G401 (cell line): ENCODE measurements around the gene GPATCH11. TPM values are rescaled to one million over a fixed set of nuclear protein-coding genes. Genes with fewer than 3 reads are reported as not detected.

ENCODE experiments used
- DNase-seq: peaks from one replicate; pipeline ENCODE4 v3.0.0-alpha.2; 2015; ENCODE audit warnings: low spot score
- in situ Hi-C: cut with HindIII; loops from 2 replicates; pipeline ENCODE4 v1.10.0; 2016; ENCODE audit warnings: low sequenced_read_pairs, mixed read lengths
- total RNA-seq: library from RNA; depleted of rRNA; stranded (reverse); fragments of >200 nt; shearing (Covaris generic); gene quantifications from 2 replicates; pipeline ENCODE4 v1.2.3, GENCODE V29; 2014; rRNA removed

GPATCH11 gene
- total RNA-seq, 1 experiment from 2014 or later: 3.8 TPM

DNA sequence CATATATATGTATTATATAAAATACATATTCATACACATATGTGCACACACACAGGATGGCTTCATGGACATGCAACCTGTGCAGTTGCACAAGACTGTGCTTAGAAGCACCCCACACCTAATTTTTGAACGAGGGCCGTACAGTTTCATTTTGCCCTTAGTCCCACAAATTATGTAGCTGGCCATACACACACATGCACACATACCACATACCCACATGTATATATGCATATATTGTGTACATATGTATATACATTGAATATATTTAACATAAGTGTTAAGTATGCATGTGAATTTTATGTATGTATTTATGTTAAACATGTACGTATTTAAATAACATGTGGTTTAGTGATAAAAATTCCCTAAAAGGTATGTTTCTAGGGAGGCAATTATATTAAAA is 18.3 kb downstream of the GPATCH11 start:
- no peak for DNase-seq
- in situ Hi-C loops: no loop called here

DNA sequence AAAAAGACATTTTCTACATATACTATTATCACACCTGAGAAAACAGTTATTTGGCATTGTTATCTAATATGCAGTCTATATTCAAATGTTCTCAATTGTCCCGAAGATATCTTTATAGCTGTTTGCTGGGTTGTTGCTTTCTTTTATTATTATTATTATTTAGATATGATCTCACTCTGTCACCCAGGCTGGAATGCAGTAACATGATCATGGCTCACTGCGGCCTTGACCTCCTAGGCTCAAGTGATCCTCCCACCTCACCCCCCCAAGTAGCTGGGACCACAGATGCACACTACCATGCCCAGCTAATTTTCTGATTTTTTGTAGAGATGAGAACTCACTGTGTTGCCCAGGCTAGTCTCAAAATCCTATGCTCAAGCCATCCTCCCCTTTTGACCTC is 19.9 kb downstream of the GPATCH11 start:
- no peak for DNase-seq
- in situ Hi-C loops: no loop called here

DNA sequence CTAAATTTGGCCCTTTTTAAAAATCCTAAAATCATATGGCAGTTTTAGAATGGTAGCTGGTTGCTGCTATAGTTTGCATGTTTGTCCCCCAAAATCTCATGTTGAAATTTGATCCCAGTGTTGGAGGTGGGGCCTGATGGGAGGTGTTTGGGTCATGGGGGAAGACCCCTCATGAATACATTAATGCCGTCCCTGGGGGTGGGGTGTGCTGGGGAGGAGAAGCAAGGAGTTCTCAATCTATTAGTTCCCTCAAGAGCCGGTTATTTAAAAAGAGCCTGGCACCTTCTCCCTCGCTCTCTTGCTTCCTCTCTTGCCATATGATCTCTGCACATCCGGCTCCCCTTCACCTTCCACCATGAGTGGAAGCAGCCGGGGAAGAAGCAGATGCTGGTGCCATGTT is 20.8 kb downstream of the GPATCH11 start:
- DNase-seq: no peak
- in situ Hi-C loops: no loop called here

DNA sequence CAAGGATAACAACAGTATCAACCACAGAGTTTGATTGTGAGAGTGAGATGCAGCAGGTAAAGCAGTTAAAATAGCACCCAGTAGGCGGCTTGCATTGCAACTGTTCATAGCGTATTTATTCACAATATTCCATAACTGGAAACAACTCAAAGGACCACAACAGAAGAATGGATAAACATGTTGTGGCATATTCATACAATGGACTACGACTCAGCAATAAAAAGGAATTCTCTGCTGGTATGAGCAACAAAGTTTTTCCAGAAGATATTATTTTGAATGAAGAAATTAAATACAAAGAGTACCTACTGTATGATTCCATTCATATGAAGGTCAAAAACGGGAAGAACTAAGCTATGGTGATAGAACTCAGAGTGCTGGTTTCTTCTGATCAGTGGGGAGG is 25.2 kb downstream of the GPATCH11 start:
- in situ Hi-C loops: no loop called here

DNA sequence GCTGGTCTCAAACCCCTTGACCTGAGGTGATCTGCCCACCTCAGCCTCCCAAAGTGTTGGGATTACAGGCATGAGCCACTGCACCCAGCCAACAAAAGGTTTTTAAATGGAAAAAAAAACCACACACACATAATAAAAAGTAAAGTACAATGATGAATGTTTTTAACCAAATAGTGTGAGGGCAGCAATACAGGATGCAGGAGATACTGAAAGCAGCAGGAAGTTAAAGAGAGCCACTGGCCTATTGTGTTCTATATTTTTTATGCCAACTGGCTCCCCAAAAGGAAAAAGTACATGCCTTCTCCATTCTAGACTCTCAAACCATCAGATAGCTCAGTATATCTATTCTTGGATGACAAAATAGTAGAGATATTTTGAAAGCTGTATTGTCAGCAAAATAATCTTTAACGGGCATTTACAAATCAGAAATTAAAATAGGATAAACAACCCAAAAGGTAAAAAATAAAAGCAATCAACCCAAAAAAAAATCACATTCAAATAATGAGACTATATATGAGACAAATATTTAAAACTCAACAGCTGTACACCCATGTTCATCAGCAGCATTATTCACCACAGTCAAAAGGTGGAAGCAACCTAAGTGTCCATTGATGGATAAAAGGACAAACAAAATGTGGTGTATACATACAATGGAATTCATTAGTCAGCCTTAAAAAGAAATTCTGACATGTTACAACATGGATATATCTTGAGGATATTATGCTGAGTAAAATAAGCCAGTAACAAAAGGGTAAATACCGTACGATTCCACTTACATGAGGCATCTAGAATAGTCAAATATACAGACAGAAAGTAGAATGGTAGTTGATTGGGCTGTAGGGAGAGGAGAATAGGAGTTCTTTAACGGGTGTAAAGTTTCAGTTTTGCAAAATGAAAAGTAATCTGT is 26.2 kb downstream of the GPATCH11 start:
- no peak for DNase-seq
- in situ Hi-C loops: no loop called here

More for the DNA sequence above, 25.2 kb downstream of the GPATCH11 start:
- DNase-seq: no peak

DNA sequence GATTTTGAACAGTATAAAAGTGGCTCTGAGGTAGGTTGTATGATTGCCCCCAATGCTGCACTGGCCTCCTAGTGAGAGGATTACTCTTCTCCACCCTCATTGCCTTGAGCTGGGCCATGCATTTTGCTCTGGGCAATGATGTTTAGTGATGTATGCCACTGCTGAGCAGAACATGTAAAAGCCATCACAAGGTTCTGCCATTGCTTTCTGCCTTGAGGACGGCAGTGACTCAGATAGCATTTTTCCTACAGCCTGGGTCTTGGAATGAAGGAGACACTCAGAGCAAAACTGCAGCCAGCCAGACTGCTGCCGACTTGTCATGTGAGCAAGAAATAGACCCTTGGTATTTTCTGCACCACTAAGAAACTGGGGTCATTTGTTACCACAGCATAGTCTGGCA is 27.6 kb downstream of the GPATCH11 start:
- in situ Hi-C loops: no loop called here
- DNase-seq: no peak

DNA sequence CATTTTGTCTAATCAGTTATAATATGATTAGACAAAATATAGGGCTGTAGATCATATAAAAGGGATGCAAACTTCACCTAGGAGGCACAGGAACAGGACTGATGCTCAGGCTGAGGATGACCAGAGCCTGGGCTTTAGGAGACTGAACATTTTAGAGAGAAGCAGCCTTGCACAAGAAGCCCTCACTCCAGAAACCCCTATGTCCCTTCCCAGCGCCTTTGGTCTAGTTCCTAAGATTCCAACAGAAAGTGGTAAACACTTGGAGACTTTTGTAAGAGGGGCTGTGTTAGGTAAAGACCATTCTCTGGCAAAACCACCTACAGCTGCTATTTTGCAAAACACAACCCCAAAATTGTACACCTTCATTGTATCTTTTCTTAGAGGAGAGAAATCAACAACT is 33.2 kb downstream of the GPATCH11 start:
- in situ Hi-C loops: no loop called here
- DNase-seq: no peak

DNA sequence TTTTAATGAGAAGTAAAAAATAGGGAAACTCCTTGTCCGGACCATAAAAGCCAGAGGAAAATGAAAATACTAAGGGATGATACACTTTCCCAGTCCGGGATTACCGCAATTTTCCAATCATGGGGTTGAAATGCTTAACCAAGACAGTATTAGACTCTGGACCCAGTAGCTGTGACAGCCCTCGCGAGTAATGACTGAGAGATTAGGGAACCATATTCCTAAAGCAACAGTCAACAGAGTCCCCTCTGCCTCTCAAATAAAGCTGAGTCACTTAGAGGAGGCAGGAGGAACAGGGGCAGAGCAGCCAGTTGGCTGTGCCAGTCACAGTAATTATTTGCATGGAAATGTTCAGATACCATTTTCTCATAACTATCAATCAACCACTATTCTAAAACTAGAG is 34.8 kb downstream of the GPATCH11 start:
- DNase-seq: no peak
- in situ Hi-C loops: no loop called here

DNA sequence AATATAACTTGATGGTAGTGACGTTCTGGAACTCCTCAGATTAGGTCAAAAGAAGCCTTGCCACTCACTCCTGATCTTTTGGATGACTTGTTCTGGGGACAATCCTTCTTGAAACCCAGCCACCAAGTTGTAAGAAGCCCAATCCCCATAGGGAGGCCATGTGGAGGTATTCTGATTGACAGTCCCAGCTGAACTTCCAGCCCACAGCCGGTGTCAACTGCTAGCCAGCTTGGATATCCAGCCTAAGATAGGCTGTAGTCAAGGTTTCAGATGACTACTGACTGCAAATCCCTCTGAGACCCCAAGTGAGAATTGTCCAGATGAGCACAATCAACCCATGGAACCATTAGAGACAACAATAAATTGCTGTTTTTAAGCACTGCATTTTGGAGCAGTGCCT is 41.1 kb downstream of the GPATCH11 start:
- no peak for DNase-seq
- in situ Hi-C loops: no loop called here

DNA sequence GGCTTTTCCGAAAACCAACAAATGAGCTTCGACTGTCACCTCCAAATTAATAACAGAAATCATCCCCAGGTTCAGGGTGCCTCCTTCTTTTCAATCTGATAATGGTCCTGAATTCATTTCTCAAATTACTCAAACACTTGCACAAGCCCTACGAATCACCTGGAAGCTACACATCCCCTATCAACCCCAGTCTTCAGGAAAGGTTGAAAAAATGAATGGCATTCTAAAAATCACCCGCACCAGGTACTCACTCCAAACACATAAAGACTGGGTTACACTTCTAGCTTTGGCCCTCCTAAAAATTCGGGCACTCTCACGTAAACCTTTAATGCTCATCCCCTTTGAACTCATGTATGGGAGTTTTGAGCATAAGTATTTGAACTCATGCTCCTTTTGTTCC is 48.6 kb downstream of the GPATCH11 start:
- in situ Hi-C loops: no loop called here
- no peak for DNase-seq

DNA sequence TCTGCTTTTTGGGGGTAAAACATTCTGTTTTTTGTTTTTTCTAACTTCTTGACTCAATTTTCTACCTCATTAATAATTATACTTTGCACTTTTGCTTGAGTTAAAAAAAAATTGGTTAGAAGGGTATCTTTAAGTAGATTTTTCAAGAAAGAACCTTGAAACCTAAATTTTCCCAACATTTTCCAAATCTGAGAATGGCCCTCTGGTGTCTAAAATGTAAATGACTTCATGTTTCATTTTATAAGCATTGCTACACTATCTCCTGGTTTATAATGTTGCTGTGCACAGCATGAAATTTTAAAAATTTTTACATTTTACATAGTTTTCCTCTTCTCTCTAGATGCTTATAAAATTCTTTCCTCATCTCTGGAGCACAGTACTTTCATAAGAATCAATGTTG is 58.2 kb downstream of the GPATCH11 start:
- in situ Hi-C loops: no loop called here
- no peak for DNase-seq

DNA sequence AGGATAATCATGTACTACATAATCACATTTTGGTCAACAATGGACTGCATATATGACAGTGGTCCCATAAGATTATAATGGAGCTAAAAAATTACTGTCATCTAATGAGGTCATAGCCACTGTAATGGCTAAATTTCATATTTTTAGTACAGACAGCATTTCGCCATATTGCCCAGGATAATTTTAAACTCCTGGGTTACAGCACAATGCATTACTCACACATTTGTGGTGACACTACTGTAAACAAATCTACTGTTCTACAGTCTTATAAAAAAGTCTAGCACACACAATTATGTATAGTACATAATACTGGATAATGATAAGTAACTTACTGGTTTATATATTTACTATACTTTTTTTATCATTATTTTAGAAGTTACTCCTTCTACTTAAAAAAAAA is 59.7 kb downstream of the GPATCH11 start:
- DNase-seq: no peak

DNA sequence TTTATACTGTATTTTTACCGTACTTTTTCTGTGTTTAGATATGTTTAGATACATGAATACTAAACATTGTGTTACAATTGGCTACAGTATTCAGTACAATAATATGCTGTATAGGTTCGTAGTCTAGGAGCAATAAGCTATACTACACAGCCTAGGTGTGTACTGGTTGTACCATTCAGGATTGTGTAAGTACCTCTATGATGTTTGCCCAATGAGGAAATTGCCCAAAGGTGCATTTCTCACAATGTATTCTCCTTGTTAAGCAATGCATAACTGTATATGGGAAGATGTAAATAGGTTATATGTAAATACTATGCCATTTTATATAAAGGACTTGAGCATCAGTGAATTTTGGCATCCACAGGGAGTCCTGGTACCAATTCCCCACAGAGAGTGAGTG is 61.7 kb downstream of the GPATCH11 start:
- no peak for DNase-seq

More for the DNA sequence above, 59.7 kb downstream of the GPATCH11 start:
- in situ Hi-C loops: no loop called here

DNA sequence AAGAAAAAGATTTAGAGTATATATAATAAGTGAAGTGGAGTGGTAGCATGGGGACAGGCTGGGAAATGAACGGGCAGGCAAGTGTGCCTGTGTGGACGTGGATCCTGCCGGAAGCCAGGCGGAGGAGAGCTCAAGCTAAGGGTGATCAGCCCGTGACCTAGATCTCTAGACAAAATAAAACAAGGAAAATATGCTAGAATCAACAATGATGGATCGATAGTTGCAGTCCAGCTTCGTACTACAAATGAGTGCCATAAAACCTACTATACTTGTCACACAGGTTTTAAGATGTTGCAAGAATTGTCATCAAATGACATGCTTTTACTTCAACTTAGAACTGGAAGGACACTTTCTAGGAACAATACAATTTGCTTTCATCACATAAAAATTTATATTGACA is 64.0 kb downstream of the GPATCH11 start:
- DNase-seq: no peak
- in situ Hi-C loops: no loop called here

More for the DNA sequence above, 61.7 kb downstream of the GPATCH11 start:
- in situ Hi-C loops: no loop called here

Other genes starting within 250 kb of the GPATCH11 start
- gene STRN, start 118.0 kb upstream of the GPATCH11 start, total RNA-seq: 3.8 and 6.6 TPM in 2 replicates
- gene HEATR5B, start 146 bp upstream of the GPATCH11 start, total RNA-seq: 7.9 and 8.2 TPM in 2 replicates
- 6.8 and 19.8 TPM in 2 replicates for gene EIF2AK2, start 72.5 kb downstream of the GPATCH11 start, total RNA-seq
- gene SULT6B1, start 104.2 kb downstream of the GPATCH11 start, total RNA-seq: not detected in 2 replicates
- gene CEBPZOS, start 112.0 kb downstream of the GPATCH11 start, total RNA-seq: 15.9 and 18.5 TPM in 2 replicates
- 41.3 and 63.4 TPM in 2 replicates for gene CEBPZ, start 147.1 kb downstream of the GPATCH11 start, total RNA-seq
- gene NDUFAF7, start 147.1 kb downstream of the GPATCH11 start, total RNA-seq: 29.3 and 29.4 TPM in 2 replicates
- 4.1 and 6.7 TPM in 2 replicates for gene PRKD3, start 240.3 kb downstream of the GPATCH11 start, total RNA-seq